NCI-H2196 treated with DMSO at 0.1 percent for 48 hours (cell line): Measurements from ENCODE around the gene SRP68.
"Not testable (repeated sequence)": the region's sequence is repeated elsewhere in the genome, so short reads cannot be mapped to it uniquely, and the experiment has no call there.

Experiments used
- DNase-seq: peaks from one replicate; lab custom pipeline; 2025; ENCODE audit not compliant: unreplicated experiment; lab: John Stamatoyannopoulos, UW

Gene SRP68

GRCh38 chr17:76076765-76077583 lies 4.7 kb upstream of the SRP68 start:
- no peak for DNase-seq

DNA sequence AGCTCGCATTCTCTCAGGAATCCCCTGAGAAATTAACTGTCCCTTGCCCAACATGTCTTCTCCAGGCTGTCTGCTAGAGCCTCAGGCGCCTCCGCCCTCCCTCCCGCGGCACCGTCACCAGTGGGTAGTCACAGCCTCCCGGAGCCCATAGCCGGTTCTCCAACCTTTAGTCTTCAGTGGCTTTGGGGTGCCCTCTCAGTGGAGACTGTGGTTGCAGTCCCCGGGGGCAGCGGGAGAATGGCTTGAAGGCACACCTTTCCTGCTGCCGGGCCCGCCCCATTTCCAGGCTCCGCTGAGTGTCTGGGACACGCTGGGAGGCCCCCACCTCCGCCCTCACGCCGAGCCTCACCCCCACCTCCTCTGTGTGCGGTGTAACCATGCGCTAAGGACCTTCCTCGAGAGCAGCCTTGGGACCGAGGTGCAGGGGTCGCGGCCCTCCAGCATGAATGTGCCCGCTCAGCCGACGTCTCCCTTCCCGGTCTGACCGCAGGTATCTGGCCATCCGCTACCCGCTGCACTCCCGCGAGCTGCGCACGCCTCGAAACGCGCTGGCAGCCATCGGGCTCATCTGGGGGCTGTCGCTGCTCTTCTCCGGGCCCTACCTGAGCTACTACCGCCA lies 3.9 kb upstream of the SRP68 start:
- DNase-seq = no peak

DNA sequence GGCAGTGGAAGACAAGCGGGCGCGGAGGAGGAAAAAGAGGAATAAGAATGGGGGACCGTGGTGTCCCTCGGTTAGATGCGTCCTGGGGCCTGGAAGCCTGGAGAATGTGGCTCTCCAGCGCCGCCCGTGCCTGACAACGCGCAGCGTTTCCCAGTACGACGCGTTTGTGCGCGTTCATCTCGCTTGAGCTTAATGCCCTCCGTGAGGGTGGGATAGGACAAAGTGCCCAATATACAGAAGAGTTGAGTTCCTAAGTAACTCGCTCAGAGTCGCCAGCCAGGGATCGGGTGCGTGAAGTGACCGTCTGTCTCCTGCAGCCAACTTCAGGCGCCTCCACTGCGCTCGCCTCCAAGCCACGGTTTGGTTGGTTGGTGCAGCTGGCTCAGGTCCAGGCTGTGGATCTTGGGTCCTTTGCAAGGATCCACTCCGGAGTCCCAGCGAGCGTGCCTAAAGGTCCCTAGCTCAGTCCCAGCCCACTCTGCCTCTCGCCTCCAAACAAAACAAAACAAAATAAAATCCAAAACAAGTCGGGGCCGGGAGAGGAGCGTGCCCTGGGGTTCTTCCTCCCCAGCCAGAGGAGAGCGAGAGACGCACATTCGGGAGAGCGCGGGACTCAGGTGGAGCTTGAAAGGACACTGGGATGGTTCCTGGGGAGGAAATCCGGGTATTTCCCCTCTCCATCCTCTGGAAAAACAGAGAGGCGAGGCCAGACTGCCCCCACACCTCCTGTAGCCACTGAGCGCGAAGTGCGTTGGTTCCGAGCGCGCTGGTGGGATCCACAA lies 3.2 kb upstream of the SRP68 start:
- DNase-seq = no peak

DNA sequence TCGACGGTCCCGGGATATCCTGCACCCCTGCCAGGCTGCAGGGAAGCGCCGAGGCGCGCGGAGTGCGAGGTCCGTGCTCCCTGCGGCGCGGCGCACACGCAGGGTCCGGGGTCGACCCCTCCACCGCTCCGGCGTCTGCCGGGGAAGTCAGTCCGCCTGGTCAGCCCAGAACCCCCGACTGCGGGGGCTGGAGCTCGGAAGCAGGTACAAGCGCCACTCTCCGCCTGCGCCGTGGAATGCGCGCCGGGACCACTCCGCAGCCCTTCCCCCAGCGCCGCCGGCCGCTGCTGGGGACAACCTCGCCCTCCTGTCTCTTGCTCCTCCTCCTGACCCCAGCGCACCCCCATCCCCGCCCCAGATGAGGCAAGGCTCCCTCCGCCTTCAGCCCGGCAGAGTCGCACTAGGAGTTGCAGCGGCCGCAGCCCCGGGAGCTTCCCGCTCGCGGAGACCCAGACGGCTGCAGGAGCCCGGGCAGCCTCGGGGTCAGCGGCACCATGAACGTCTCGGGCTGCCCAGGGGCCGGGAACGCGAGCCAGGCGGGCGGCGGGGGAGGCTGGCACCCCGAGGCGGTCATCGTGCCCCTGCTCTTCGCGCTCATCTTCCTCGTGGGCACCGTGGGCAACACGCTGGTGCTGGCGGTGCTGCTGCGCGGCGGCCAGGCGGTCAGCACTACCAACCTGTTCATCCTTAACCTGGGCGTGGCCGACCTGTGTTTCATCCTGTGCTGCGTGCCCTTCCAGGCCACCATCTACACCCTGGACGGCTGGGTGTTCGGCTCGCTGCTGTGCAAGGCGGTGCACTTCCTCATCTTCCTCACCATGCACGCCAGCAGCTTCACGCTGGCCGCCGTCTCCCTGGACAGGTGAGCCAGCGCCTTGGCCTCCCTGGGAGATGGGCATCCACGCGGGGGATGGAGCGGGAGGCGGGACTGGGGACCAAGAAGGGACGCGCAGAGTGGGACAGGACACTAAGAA lies 2.4 kb upstream of the SRP68 start, which contains the start of gene GALR2:
TSS of gene GALR2 (plus strand) at position 392 of the 974 bp plus-strand sequence. CDS start at position 495, 103 bp downstream.
- no peak for DNase-seq

DNA sequence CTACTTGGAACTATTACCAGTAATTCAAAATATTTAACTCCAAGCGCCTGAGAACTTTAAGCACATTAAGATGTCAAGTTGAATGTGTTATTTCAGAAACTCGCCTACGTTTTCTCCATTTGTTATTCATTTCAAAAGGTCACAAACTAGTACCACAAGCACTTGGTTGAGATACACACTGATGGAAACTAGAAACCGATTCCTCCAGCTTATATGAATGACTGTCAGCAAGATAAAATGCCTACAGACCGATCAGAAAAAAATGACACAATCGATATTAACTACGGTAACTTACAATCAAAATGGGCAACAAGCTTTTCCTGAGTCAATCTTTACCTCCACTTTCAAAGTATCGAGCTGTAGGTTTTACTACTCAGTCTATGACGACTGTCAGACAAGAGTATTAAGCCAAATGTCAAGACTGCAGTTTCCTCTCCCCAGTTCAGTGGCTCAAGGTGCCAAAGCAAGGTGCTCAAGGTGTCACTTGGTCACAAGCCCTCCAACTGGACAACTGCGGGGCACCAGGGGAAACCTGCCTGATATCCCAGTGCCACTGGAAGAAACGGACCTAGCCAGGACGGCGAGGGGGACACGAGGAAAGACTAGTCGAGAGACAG lies 678 bp downstream of the SRP68 start:
- no peak for DNase-seq

- DNase-seq = no peak
Observed at GRCh38 chr17:76065775-76066174, 6.5 kb downstream of the SRP68 start.

DNA sequence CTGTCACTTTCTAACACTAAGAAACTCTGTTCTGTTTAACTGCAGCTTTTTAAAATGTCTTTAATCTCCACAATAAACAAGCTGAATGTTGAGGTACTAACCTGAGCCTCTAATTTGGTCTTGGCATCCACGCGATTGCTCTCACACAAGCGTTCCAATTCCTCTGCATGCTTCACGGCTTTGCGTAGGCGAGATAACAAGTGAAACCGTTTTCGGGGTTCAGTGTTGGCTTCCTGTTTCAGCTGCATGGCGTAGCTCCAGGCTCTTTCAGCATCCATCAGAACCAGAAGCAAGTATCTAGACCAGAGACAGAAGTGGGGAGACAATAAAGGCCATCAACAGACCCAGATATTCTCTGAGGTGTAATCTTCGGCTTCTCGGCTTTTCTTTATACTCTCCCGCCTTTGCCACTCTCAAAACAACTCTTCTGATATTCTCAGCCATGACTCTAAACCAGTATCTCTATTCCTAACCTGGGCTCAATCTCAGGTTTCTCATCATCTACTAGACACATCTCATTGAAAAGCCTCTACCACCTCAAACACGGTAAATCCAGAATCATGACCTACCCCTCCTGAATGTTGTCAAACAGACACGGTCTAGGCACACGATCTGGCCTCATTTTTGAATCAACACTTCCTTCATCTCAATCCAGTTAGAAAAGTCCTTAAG lies 8.3 kb downstream of the SRP68 start:
- DNase-seq = no peak

DNA sequence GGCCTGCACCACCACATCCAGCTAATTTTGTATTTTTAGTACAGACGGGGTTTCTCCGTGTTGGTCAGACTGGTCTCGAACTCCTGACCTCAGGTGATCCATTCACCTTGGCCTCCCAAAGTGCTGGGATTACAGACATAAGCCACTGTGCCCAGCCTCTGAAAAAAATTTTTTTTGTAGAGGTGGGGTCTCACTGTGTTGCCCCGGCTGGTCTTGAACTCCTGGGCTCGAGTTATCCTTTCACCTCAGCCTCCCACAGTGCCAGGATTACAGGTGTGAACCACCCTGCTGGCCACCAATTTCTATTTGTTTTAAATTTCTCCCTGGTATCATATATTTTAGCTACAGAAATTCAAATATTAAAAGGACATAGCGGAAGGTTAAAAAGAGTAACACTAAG lies 14.1 kb downstream of the SRP68 start:
- DNase-seq = not testable (repeated sequence)

DNA sequence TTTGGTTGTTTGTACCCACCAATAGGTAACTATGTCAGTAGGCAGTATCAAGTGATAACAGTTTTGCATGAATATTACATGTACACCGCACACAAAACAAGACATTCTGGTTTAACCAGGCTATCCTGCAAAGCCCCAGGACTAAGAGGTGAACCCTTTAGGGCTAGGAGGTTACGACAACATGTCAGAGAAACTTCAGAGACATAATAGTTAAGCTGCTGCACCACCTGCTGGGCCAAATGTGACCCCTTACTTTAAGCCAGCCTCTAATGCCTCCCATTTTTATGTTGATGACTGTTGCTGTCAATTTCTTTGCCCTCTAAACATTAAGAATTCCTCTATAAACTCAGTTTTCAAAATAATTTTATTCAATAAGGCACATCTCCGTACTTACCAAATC lies 15.4 kb downstream of the SRP68 start:
- DNase-seq = no peak

DNA sequence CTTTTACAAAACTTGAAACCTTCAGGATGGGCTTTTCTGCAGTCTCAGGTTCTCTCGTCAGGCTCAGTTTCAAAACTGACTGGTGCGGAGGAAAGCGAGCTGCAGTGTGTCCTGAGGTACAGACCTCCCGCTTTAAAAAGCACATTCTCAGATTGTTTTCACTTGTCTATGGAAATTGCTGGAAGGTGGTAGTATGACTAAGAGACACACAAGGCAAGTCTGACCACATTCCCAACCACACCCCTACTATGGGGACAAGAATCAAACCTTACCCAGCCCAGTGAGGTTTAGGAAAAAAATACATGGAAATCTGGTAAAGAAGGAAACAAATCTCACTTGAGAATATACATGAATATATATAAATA lies 18.2 kb downstream of the SRP68 start:
- no peak for DNase-seq

DNA sequence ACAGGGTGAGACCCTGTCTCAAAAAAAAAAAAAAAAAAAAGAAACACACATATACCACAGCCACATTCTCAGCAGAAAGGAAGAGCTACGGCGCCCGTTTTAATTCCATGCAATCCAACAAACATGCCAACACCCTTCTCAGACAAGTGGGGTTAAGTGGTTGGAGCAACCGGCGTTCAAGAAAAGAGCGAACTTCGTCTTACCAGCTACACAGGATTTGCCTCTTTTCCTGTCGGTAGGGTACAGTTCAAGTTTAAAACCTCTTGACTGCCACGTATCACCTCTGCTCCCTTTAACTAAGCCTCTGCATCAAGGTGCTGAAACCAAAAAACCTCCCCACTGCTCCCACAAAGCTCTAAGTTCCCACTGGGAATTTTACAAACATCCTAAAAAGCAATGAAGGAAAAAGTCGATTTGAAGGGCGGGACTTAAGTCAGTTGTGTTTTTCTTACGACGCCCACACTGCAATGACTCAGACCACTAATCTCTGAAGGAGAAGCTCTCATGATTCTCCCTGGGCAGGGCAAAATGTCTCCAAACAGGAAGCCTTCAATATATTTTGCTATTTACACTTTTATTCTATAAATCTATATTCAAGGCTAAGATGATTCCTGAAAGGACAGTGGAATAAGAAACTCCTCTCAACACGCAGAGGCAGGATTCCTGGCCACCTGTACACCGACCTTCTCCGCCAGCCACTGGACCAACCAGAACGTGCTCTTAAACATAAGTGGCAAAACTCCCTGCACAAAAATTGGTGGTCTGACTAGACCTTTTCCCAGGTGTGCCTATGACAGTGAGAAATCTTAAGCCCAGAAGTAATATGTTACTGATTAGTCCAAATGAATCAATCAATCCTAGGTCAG lies 18.8 kb downstream of the SRP68 start:
- no peak for DNase-seq

DNA sequence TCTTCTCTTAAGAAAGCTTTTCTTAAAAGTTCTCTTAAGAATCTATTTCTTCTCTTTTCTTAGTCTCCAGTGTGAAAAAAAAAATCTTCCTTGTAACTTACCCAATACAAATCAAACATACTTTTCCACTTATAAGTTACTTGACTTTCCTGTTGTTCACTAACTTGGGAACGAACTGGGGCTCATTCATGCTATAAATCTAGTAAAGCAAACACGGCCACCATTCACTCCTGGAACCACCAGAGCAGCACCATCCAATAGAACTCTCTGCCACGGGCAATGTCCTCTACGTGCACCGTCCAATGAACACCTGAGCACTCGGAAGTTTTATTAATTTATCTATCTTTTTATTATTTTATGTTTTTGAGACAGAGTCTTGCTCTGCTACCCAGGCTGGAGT lies 20.8 kb downstream of the SRP68 start:
- no peak for DNase-seq

DNA sequence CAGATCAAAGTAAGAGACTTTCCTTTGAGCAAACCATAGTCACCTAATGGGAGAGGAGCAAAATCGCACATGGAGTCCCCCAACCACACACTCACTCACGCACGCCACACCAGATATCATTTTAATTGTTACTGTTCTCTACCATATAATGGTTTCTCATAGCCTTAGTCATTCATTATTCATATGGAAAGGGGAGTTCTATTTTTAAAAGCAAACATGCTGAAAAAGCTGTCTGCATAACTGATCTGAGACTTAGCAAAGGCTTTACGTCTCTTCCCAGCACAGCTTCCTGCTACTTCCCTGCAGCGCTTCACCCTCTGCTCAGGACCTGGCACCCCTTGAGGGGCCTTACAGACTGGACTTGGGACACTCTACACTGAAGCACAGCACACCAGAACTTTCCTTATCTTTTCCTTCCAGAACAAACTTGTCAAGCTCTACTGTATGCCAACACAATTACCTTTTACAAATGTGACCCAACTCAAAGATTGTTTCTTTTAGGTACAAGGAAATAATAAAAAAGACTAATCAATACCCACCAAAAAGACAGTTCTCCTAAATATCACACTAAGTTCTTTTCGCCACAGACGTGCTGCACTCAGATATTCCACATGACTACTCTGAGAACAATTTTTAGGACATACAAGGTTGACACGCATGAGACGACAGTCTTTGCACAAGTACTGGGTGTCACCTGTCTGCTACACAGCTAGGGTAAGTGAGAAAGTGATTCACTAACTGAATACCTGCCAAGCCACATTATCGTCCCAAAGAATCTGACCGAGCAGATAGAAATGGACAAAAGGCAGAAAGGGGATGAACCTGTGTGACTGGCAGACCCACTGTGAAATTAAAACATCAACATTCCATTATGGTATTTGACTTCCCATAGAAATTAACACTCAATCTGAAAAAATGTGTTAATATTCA lies 21.5 kb downstream of the SRP68 start:
- DNase-seq = no peak

- no peak for DNase-seq
Observed at GRCh38 chr17:76049836-76050537, 22.3 kb downstream of the SRP68 start.

- DNase-seq = no peak
Observed at GRCh38 chr17:76049239-76049638, 23.1 kb downstream of the SRP68 start.

DNA sequence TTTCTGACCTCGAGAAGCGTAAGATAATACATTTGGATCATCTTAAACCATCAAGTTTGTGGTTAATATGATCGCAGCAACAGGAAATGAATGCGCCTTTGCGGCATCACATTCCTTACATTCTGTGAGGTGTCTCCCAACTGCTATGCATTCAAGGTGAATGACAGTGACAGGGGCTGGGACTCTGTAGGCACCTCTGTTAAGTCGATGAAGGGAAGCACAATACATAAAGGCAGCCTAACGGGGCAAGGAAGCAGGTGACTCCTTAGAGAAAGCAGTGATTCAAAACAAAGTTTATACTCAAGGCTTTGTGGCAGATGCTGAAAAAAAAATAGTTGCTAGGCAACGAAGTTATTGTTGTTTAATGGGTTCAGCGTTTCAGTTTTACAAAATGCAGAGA lies 23.6 kb downstream of the SRP68 start:
- DNase-seq = no peak

GRCh38 chr17:76048025-76048605 lies 24.2 kb downstream of the SRP68 start:
- no peak for DNase-seq
